ENCODE results near the gene LYPD3.

The LYPD3 gene

DNA sequence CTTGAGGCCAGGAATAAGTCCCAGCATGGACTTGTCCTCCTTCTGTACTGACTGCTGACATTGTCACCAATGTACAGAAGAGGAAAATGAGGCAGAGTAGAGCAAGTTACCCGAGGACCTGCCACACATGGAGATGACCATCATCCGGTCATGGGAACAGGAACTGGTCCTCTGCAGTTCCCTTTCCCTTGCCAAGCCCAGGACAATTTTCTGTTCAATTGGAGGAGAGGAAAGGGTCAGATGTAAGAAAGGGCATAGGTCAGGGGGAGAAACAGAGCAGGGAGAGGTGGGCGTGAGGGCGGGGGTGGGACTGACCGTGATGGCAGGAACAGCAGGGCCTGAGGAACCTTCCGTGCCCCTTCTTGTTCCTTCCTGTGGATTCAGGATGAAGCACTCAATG lies 20.5 kb upstream of the LYPD3 start:
- DNase-seq (ENCODE audit: low read depth): no peak

GRCh38 chr19:43483281-43483680 lies 17.9 kb upstream of the LYPD3 start:
- no peak for DNase-seq (ENCODE audit: low read depth)

GRCh38 chr19:43482193-43482592 lies 16.8 kb upstream of the LYPD3 start:
- no peak for DNase-seq (ENCODE audit: low read depth)

GRCh38 chr19:43481701-43482100 lies 16.3 kb upstream of the LYPD3 start:
- no peak for DNase-seq (ENCODE audit: low read depth)

GRCh38 chr19:43480574-43480973 lies 15.2 kb upstream of the LYPD3 start:
- DNase-seq (ENCODE audit: low read depth): no peak

DNA sequence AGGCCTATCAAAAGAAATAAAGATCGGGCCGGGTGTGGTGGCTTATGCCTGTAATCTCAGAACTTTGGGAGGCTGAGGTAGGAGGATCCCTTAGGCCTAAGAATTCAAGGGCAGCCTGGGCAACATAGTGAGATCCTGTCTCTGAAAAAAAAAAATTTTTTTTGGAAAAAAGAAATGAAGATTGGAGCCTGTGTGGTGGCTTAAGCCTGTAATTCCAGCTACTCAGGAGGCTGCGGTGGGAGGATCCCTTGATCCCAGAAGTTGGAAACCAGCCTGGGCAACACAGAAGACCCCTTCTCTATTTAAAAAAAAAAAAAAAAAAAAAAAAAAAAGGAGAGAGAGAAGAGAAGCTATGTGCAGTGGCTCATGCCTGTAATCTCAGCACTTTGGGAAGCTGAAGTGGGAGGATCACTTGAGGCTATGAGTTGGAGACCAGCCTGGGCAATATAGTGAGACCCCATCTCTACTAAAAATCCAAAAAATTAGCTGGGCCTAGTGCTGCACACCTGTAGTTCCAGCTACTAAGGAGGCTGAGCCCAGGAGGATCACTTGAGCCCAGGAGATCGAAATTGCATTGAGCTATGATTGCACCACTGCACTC lies 14.7 kb upstream of the LYPD3 start:
- DNase-seq (ENCODE audit: low read depth): no peak

DNA sequence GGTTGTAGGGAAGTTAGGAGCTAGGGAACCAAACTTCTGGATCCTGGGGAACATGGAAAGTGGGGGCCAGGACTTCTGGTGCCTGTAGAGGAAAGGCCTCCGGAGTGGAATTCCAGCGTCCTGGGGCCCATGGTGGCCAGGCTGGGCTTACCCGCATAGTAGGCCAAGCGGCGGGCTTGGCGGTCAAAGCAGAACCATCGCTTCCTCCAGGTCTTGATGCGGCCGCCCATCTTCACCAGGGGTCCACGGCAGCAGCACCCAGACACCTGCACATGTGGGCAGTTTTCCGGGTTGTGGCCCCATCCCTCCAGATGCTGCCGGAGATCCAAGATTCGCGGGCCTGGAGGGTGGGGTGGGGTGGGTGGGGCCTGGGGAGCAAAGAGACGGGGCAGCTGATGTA lies 13.8 kb upstream of the LYPD3 start:
- DNase-seq (ENCODE audit: low read depth): no peak

GRCh38 chr19:43478323-43478722 lies 12.9 kb upstream of the LYPD3 start:
- no peak for DNase-seq (ENCODE audit: low read depth)

DNA sequence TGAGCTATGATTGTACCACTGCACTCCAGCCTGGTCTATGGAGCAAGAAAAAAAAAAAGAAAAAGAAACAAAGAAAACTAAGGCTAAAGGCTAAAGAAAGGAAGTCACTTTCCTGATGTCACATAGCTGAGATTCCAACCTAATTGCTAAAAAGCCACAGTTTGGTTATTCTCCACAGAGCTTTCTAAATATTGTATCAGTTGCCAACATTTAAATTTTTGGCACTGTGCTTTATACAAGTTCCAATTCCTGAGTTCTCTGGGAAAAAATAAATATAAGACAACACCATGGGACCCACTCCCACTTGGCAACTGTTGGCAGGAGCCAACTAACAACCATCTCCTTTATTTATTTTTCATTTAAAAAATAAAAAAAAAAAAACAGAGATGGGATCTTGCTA lies 11.2 kb upstream of the LYPD3 start:
- DNase-seq (ENCODE audit: low read depth): no peak

DNA sequence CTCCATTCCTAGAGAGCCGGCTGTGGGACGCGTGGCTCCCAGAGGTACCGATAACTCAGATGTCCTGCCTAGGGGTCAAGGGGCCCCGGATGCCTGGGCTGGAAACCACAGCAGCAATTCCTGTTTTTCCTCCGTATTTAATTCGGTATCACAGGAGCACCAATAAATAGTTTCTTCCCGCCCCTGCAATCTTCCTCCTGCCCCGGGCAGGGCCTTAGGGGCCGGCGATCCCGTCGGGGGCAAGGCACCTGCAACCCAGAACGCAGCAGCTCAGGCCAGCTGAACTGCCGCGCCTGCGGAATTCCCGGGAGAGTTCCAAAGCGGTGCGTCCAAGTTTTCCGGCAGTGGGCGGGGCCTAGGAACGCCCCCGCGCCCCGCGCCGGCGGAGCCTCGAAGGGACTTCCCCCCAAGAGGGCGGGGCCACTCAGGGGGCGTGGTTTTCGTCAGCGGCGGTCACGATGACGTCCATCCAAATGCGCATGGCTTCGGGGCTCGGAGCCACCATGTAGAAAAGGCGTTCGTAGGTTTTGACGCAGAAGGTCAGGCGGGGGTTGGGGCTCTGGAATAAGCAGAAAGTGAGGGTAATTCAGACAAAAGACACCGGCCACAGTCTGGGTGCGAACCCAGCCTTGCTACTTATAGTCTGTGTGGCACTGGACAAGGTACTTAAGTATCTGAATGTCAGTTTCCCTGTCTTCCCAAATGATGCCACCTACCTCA lies 9.7 kb upstream of the LYPD3 start:
- DNase-seq (ENCODE audit: low read depth): peak; percentile 93

GRCh38 chr19:43474487-43474886 lies 9.1 kb upstream of the LYPD3 start:
- DNase-seq (ENCODE audit: low read depth): no peak

GRCh38 chr19:43471091-43471490 lies 5.7 kb upstream of the LYPD3 start:
- no peak for DNase-seq (ENCODE audit: low read depth)

DNA sequence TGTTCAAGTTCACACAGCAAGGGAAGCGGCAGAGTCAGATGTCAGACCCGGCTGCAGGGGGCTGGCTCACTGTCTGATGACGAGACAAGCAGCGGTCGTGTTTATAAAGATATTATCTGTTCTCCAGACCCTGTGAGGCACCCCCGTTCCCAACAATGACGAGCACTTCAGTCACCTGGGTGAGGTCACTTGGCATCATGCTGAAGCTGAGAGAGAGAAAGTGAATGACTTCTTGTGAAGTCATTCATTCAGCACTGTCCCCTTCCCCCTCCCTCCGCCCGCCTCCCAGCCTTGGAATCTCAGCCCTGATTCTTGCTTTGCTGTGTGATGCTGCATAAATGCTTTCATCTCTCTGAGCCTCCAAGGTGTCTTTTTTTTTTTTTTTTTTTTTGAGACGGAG lies 4.9 kb upstream of the LYPD3 start:
- DNase-seq (ENCODE audit: low read depth): peak; percentile 42

- DNase-seq (ENCODE audit: low read depth): no peak
These were observed 3.7 kb upstream of the LYPD3 start for GRCh38 chr19:43469160-43469480.

DNA sequence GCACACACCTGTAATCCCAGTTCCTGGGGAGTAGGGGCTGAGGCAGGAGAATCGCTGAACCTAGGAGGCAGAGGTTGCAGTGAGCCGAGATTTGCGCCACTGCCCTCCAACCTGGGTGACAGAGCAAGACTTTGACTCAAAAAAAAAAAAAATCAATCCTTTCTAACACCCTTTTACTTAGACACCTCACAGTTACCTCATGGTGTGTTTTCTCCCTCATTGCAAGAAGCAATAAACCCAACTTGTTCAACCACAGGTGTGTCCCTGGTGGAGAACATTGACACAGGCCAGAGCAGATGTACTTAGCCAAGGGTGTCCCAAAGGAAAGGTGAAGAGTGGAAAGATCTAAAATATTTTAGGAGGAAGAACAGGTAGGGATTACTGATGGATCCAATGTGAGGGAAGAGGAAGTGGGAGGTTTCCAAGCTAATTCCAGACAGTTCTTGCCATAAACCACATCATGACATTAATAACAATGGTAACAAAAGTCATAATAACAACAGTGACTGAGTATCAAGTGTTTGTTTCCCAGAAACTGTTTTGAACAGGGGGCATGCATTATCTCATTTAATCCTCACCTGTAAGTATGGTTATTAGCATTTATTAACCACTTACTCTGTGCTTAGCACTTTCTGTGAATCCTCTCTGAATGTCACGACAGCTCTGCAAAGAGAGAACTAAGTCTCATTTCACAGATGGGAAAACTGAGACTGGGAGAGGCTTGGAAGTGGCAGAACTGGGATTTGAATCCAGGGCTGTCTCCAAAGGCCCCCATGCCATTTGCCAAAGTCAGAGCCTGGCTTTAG lies 3.1 kb upstream of the LYPD3 start:
- no peak for DNase-seq (ENCODE audit: low read depth)

- no peak for DNase-seq (ENCODE audit: low read depth)
These were observed 2.3 kb upstream of the LYPD3 start for GRCh38 chr19:43467730-43468129.

- DNase-seq (ENCODE audit: low read depth): no peak
These were observed 1.9 kb upstream of the LYPD3 start for GRCh38 chr19:43467276-43467675.

- DNase-seq (ENCODE audit: low read depth): no peak
These were observed 1.4 kb upstream of the LYPD3 start for GRCh38 chr19:43466793-43467192.

GRCh38 chr19:43464134-43464775 lies 1.2 kb downstream of the LYPD3 start:
- no peak for DNase-seq (ENCODE audit: low read depth)

- DNase-seq (ENCODE audit: low read depth): peak; percentile 99
These were observed 1.9 kb downstream of the LYPD3 start for GRCh38 chr19:43463381-43464133.

DNA sequence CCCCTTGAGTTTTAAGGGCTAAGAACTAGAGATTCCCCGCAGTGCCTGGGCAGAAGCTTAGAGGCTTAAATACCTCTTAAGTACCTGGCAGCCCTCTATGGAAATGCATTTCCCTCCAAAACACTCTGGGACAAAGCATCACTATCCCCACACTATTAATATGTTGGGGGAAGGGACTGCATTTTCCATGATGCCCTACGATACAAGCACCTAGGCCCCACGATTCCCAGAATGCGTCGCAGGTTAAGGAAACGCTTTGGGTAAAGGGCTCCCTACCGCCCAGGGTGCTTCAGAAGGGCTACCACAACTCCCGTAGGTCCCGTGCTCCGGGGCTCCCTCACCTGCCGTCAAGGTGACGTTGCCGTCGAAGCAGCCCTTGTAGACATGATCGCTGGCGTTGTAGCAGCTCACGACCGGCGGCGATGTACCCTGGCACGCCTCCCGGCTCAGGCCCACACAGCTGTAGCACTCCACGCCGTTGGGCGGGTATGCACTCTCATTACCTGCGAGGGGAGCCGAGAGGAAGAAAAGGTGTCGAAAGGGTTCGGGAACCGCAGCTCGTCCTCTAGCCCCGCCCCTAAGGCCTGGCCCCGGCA lies 2.5 kb downstream of the LYPD3 start:
- no peak for DNase-seq (ENCODE audit: low read depth)

GRCh38 chr19:43462383-43462782 lies 3.0 kb downstream of the LYPD3 start:
- no peak for DNase-seq (ENCODE audit: low read depth)
